K562 (cell line): ENCODE data around the gene GPATCH2. TPM values are rescaled to one million over a fixed set of nuclear protein-coding genes. Genes with fewer than 3 reads are reported as not detected.

Experiments used
- ATAC-seq: fragments of 200-7000 bp; cut with Tn5 transposase; 3 replicates; pipeline ENCODE4 v1.9.1; 2020; ENCODE audit warnings: moderate library complexity
- BruUV-seq: library from RNA; stranded (reverse); fragments of 400-500 nt; replicated peaks from 2 replicates; lab custom pipeline; 2021; lab: Mats Ljungman, UMichigan
- CTCF ChIA-PET: fragments of 300-600 bp; formaldehyde crosslinking; extraction: SDS; loops from one replicate; lab custom pipeline; 2021; ENCODE audit warnings: low intra/inter-chr PET ratio; lab: Yijun Ruan, JAX
- POLR2A ChIA-PET: fragments of 300-600, 350-650 bp; sonication (Branson Sonifier 250); formaldehyde crosslinking; extraction: SDS; loops from one replicate; lab custom pipeline; 2021; ENCODE audit warnings: antibody characterized with exemption, inconsistent platforms; lab: Yijun Ruan, JAX
- DNase-seq, 4 experiments: peaks; one replicate each; pipeline versions ENCODE4 v3.0.0 to v3.0.0-alpha.2; 2011 to 2018; ENCODE audit warnings: low spot score in 3 of 4, mixed read lengths in 3 of 4; ENCODE audit errors: extremely low read depth in 1 of 4
- FAIRE-seq: peaks from 2 replicates; lab custom pipeline; 2011; peaks lifted over from hg19 to GRCh38; lab: Jason Lieb, UNC
- H2AFZ ChIP-seq: 2 replicates; pipeline ENCODE4 v1.6.0; 2011; ENCODE audit warnings: low read depth, low read length, control low read depth, inconsistent platforms
- H3K27ac ChIP-seq: fragments of 200-600 bp; 3 replicates; pipeline ENCODE4 v1.8.0; 2011; ENCODE audit warnings: low read depth, mild to moderate bottlenecking, control low read depth, inconsistent platforms, low read length, moderate library complexity, mixed read lengths; ENCODE audit errors: extremely low read depth
- H3K27me3 ChIP-seq, 2 experiments: fragments of 300-600 bp in 1 of 2; 2 replicates in 1 of 2; 3 replicates in 1 of 2; pipeline versions ENCODE4 v1.6.0 to v1.8.0; 2011; ENCODE audit warnings: inconsistent platforms in 2 of 2, low read length in 2 of 2, mild to moderate bottlenecking in 1 of 2, mixed read lengths in 1 of 2, moderate library complexity in 1 of 2; ENCODE audit not compliant: control insufficient read depth in 2 of 2, insufficient read depth in 2 of 2
- H3K36me3 ChIP-seq: fragments of 300-600 bp; 3 replicates; pipeline ENCODE4 v1.8.0; 2011; ENCODE audit warnings: mild to moderate bottlenecking, low read length, inconsistent platforms; ENCODE audit not compliant: control insufficient read depth, insufficient read depth
- H3K4me1 ChIP-seq, 2 experiments: fragments of 200-600 bp in 1 of 2; replicated peaks in 1 of 2; 2 replicates in 1 of 2; 3 replicates in 1 of 2; pipeline versions ENCODE4 v1.5.1 to v1.8.0; 2011; ENCODE audit warnings: inconsistent platforms in 2 of 2, low read length in 2 of 2, mild to moderate bottlenecking in 1 of 2, mixed read lengths in 1 of 2, moderate library complexity in 1 of 2; ENCODE audit not compliant: control insufficient read depth in 2 of 2, insufficient read depth in 2 of 2
- H3K4me2 ChIP-seq: 2 replicates; pipeline ENCODE4 v1.6.1; 2011; ENCODE audit warnings: low read length, control low read depth, inconsistent platforms, mixed read lengths; ENCODE audit not compliant: insufficient read depth
- H3K4me3 ChIP-seq: fragments of 200-600 bp; sonication (generic), shearing (Covaris generic); 2 replicates; pipeline ENCODE4 v1.5.1; 2016; ENCODE audit warnings: control low read depth, inconsistent platforms
- H3K79me2 ChIP-seq: fragments of 200-600 bp; 3 replicates; pipeline ENCODE4 v1.8.0; 2011; ENCODE audit warnings: low read length, inconsistent platforms; ENCODE audit not compliant: control insufficient read depth, insufficient read depth
- H3K9ac ChIP-seq, 2 experiments: 2 replicates each; pipeline versions ENCODE4 v1.6.0 to v1.6.1; 2011; ENCODE audit warnings: low read depth in 2 of 2, low read length in 2 of 2, control low read depth in 1 of 2, inconsistent platforms in 1 of 2, mild to moderate bottlenecking in 1 of 2, mixed read lengths in 1 of 2; ENCODE audit not compliant: insufficient read depth in 1 of 2
- H3K9me1 ChIP-seq: one replicate; pipeline ENCODE4 v1.6.0; 2011; ENCODE audit warnings: inconsistent platforms, mild to moderate bottlenecking, low read length, moderate library complexity; ENCODE audit not compliant: control insufficient read depth, insufficient read depth
- H3K9me3 ChIP-seq: replicated peaks from 2 replicates; pipeline ENCODE4 v1.5.1; 2011; ENCODE audit warnings: low read depth, low read length, inconsistent platforms; ENCODE audit not compliant: control insufficient read depth, insufficient read depth
- H4K20me1 ChIP-seq: replicated peaks from 2 replicates; pipeline ENCODE4 v1.6.1; 2011; ENCODE audit warnings: low read length, inconsistent platforms, mixed read lengths; ENCODE audit not compliant: control insufficient read depth, insufficient read depth
- ATF6 ChIP-seq: sonication (generic); formaldehyde crosslinking; IDR thresholded peaks from 2 replicates; pipeline ENCODE4 v1.4.0; 2020; ENCODE audit warnings: mild to moderate bottlenecking, missing genetic modification reagents
- GABPA ChIP-seq: fragments of 200-800 bp; sonication (Bioruptor generic); conservative IDR thresholded peaks from 2 replicates; pipeline ENCODE4 v1.6.1; 2016; ENCODE audit warnings: low read depth, missing genetic modification characterization, missing compliant biosample characterization
- GTF2E2 ChIP-seq: fragments of 200-800 bp; sonication (Bioruptor generic); IDR thresholded peaks from 2 replicates; pipeline ENCODE4 v1.6.1; 2016; ENCODE audit warnings: missing genetic modification characterization, missing compliant biosample characterization
- MAFF ChIP-seq: IDR thresholded peaks from 2 replicates; pipeline ENCODE4 v1.6.1; 2012; ENCODE audit warnings: low read length, improper control_type of control experiment
- NR3C1 ChIP-seq: sonication (generic); formaldehyde crosslinking; IDR thresholded peaks from 2 replicates; pipeline ENCODE4 v1.8.1; 2022; ENCODE audit warnings: missing genetic modification reagents
- POLR2AphosphoS2 ChIP-seq: IDR thresholded peaks from 2 replicates; pipeline ENCODE4 v1.6.1; 2012; ENCODE audit warnings: low read length, improper control_type of control experiment
- PRPF4 ChIP-seq: fragments of 200-400 bp; formaldehyde crosslinking; IDR thresholded peaks from one replicate; pipeline ENCODE4 v1.6.1; 2017; ENCODE audit warnings: low read length, low read depth, mild to moderate bottlenecking; ENCODE audit not compliant: insufficient read depth, poor library complexity, severe bottlenecking
- RFX7 ChIP-seq: fragments of 250-450 bp; sonication (Bioruptor Pico); IDR thresholded peaks from 2 replicates; pipeline ENCODE4 v1.5.1; 2021; ENCODE audit warnings: mild to moderate bottlenecking
- RHOXF2B ChIP-seq: fragments of 250-450 bp; sonication (Bioruptor Pico); conservative IDR thresholded peaks from 2 replicates; pipeline ENCODE4 v1.5.1; 2021
- SRF ChIP-seq, 2 experiments: fragments of 250-450, 450-650 bp in 1 of 2; sonication (Bioruptor Pico) in 1 of 2; sonication (generic) in 1 of 2; formaldehyde crosslinking; IDR thresholded peaks; 2 replicates each; pipeline versions ENCODE4 v1.5.0 to v1.5.1; 2020 to 2022; ENCODE audit warnings: mild to moderate bottlenecking in 1 of 2, missing genetic modification reagents in 1 of 2
- THRAP3 ChIP-seq: fragments of 450-650 bp; IDR thresholded peaks from 2 replicates; pipeline ENCODE4 v1.6.1; 2016; ENCODE audit warnings: mild to moderate bottlenecking, inconsistent platforms, borderline replicate concordance
- ZNF165 ChIP-seq: fragments of 250-450 bp; sonication (Bioruptor Pico); IDR thresholded peaks from 2 replicates; pipeline ENCODE4 v1.4.0; 2020; ENCODE audit warnings: borderline replicate concordance
- ZNF436 ChIP-seq: fragments of 250-450, 450-650 bp; sonication (Bioruptor Pico); formaldehyde crosslinking; IDR thresholded peaks from 2 replicates; pipeline ENCODE4 v1.7.0; 2020; ENCODE audit warnings: mild to moderate bottlenecking
- WGBS: fragments of 100-300 bp; shearing (Covaris generic); methylation state at CpG from one replicate; pipeline ENCODE4 v1.1.6; 2016; ENCODE audit warnings: low coverage, mixed read lengths; ENCODE audit not compliant: insufficient coverage; ENCODE audit errors: missing lambda C conversion rate; 5-methylcytosine and 5-hydroxymethylcytosine counted together
- in situ Hi-C: fragments of 300-500 bp; cut with MboI; formaldehyde crosslinking; loops from 4 replicates; pipeline ENCODE4 v1.15.0; 2018; ENCODE audit warnings: inconsistent platforms, mixed read lengths
- intact Hi-C: fragments of 100-400 bp; cut with micrococcal nuclease; formaldehyde crosslinking; loops from 2 replicates; pipeline ENCODE4 v1.14.2; 2022
- polyA plus RNA-seq, 8 experiments: library from polyadenylated mRNA; depleted of rRNA in 4 of 8; stranded (reverse) in 5 of 8; unstranded in 3 of 8; fragments of >200 nt; fragmentation: Nextera tagmentation in 2 of 8; fragmentation: Illumina TruSeq in 1 of 8; extraction: Ambion mirVana in 2 of 8; extraction: Trizol in 1 of 8; gene quantifications; 2 replicates each; pipeline versions ENCODE4 v1.2.1 to v1.2.3, GENCODE V29; 2011 to 2014; ENCODE audit warnings: inconsistent platforms in 1 of 8, missing spikeins in 1 of 8
- total RNA-seq, 7 experiments: library from RNA; depleted of rRNA in 6 of 7; stranded (reverse); fragments of >200 nt in 6 of 7; fragmentation: Illumina TruSeq in 2 of 7; extraction: Trizol in 2 of 7; gene quantifications; 2 replicates each; pipeline versions ENCODE4 v1.2.1 to v1.2.3, GENCODE V29; 2011 to 2021; ENCODE audit warnings: low replicate concordance in 1 of 7

The GPATCH2 gene
- total and polyA plus RNA-seq, 9 of the 15 experiments (the other 6 are each of a cell fraction or from before 2014, with no cell fraction given), result 0.38 to 2.0 (median 0.55) TPM

GRCh38 chr1:217522277-217522676, 108.6 kb downstream of the GPATCH2 start:
- no peak for DNase-seq
- no peaks in the 10 kb centered on the region for H4K20me1 ChIP-seq
- H3K4me3 ChIP-seq, result no peak overlapping the region
- H3K9me1 ChIP-seq, result no peaks in the 10 kb centered on the region
- H3K27ac ChIP-seq, result no peak overlapping the region
- H3K36me3 ChIP-seq, result no peaks in the 10 kb centered on the region
- ChIA-PET CTCF (no interaction called here), POLR2A (no interaction called here)
- no peak overlapping the region for H3K9ac ChIP-seq
- 1% methylated on average over 3 of the region's 3 CpGs for WGBS
- H3K4me1 ChIP-seq, result no peaks in the 10 kb centered on the region
- in situ Hi-C loops, result no loop called here
- TF ChIP-seq PRPF4 (no peak), MAFF (no peak)
- H3K79me2 ChIP-seq, result no peaks in the 10 kb centered on the region
- H3K9me3 ChIP-seq, result no peaks in the 10 kb centered on the region; the same call in 1 of the 2 replicates
- H2AFZ ChIP-seq, result no peak overlapping the region
- no peaks in the 10 kb centered on the region for H3K27me3 ChIP-seq
- no peak overlapping the region for H3K4me2 ChIP-seq
- no TSS peak for BruUV-seq
- FAIRE-seq, result no peak
- intact Hi-C loops, result no loop called here
- no peak for ATAC-seq

GRCh38 chr1:217521317-217521716, 109.6 kb downstream of the GPATCH2 start:
- no peak overlapping the region for H3K4me2 ChIP-seq
- intact Hi-C loops, result no loop called here
- FAIRE-seq (no peak), ATAC-seq (no peak), DNase-seq (no peak)
- no peak overlapping the region for H3K9ac ChIP-seq
- in situ Hi-C loops, result no loop called here
- TF ChIP-seq POLR2AphosphoS2 (no peak), THRAP3 (no peak), ATF6 (CRISPR knock-in tag) (no peak), SRF (CRISPR knock-in tag; IDR thresholded peaks at IDR 0.05) (no peak), NR3C1 (CRISPR knock-in tag) (no peak), ZNF436 (CRISPR knock-in tag) (no peak), GTF2E2 (tag) (no peak), RHOXF2B (CRISPR knock-in tag) (no peak), GABPA (tag) (no peak), ZNF165 (no peak), RFX7 (CRISPR knock-in tag) (no peak)
- H3K79me2 ChIP-seq, result no peaks in the 10 kb centered on the region
- no peaks in the 10 kb centered on the region for H3K4me1 ChIP-seq
- H4K20me1 ChIP-seq, result no peaks in the 10 kb centered on the region
- H3K36me3 ChIP-seq, result no peaks in the 10 kb centered on the region
- 4% methylated on average over 4 of the region's 4 CpGs for WGBS
- no TSS peak for BruUV-seq
- ChIA-PET POLR2A (no interaction called here), CTCF (no interaction called here)
- H3K27me3 ChIP-seq, result no peaks in the 10 kb centered on the region
- H3K27ac ChIP-seq, result no peak overlapping the region
- no peaks in the 10 kb centered on the region for H3K9me1 ChIP-seq
- H3K4me3 ChIP-seq, result no peak overlapping the region
- H2AFZ ChIP-seq, result no peak overlapping the region
- H3K9me3 ChIP-seq, result no peaks in the 10 kb centered on the region; the same call in 1 of the 2 replicates
